Gastrocnemius medialis (tissue), 4 donors: ENCODE data around the gene SPDYE1. TPM values are rescaled to one million over a fixed set of nuclear protein-coding genes. Genes with fewer than 3 reads are reported as not detected.
A peak's percentile ranks its signal among the peaks of the same experiment; 100 is the strongest.

Source experiments
- ATAC-seq, 2 donors: fragments of 150-250 bp; one replicate each; pipeline ENCODE4 v1.9.1; 2016
- DNase-seq, 2 donors: peaks; one replicate each; pipeline ENCODE4 v3.0.0-alpha.2; 2019
- H3K27ac ChIP-seq, 4 donors: fragments of 200-600 bp; sonication (generic); 1 replicate in 1 of 4; 2 replicates in 3 of 4; pipeline ENCODE4 v1.5.1; 2016 to 2018; ENCODE audit warnings: mild to moderate bottlenecking in 2 of 4, moderate library complexity in 1 of 4
- H3K27me3 ChIP-seq, 3 donors: fragments of 200-600 bp; sonication (generic) in 2 of 3; 1 replicate in 1 of 3; 2 replicates in 2 of 3; pipeline versions ENCODE4 v1.5.1 to v1.6.0; 2016 to 2019; ENCODE audit warnings: mild to moderate bottlenecking in 1 of 3, moderate library complexity in 1 of 3
- H3K36me3 ChIP-seq, 2 donors: fragments of 200-600 bp; sonication (generic) in 1 of 2; one replicate each; pipeline ENCODE4 v1.5.1; 2017 to 2018
- H3K4me1 ChIP-seq, 2 donors: fragments of 200-600 bp; sonication (generic) in 1 of 2; one replicate each; pipeline ENCODE4 v1.5.1; 2016 to 2017; ENCODE audit warnings: mild to moderate bottlenecking in 2 of 2
- H3K4me3 ChIP-seq, 4 donors: fragments of 200-600 bp; sonication (generic) in 3 of 4; 1 replicate in 1 of 4; 2 replicates in 3 of 4; pipeline ENCODE4 v1.5.1; 2016 to 2019; ENCODE audit warnings: mild to moderate bottlenecking in 2 of 4
- H3K9me3 ChIP-seq, 3 donors: fragments of 200-600 bp; sonication (generic) in 2 of 3; 1 replicate in 1 of 3; 2 replicates in 2 of 3; pipeline ENCODE4 v1.5.1; 2016 to 2019
- CTCF ChIP-seq, 5 experiments: fragments of 450-650 bp in 3 of 5; fragments of 200-600 bp in 2 of 5; sonication (generic) in 2 of 5; IDR thresholded peaks in 4 of 5; conservative IDR thresholded peaks in 1 of 5; 1 replicate in 4 of 5; 2 replicates in 1 of 5; pipeline ENCODE4 v1.5.1; 2016 to 2019; ENCODE audit warnings: antibody characterized with exemption in 5 of 5, mild to moderate bottlenecking in 3 of 5, moderate library complexity in 3 of 5
- POLR2A ChIP-seq, 2 donors: fragments of 450-650 bp; IDR thresholded peaks; one replicate each; pipeline ENCODE4 v1.6.1; 2017; ENCODE audit warnings: antibody characterized with exemption in 2 of 2, mild to moderate bottlenecking in 2 of 2, moderate library complexity in 2 of 2
- in situ Hi-C, 4 donors: fragments of 200-750 bp; cut with MboI; loops; one replicate each; pipeline versions ENCODE4 v1.15.0 to v1.8.0; 2017; ENCODE audit warnings: low sequenced_read_pairs in 4 of 4
- intact Hi-C: fragments of 100-400 bp; cut with DNase I; formaldehyde crosslinking; loops from one replicate; pipeline ENCODE4 v1.15.1; 2023; ENCODE audit warnings: low total_unique reads
- total RNA-seq, 4 donors: library from RNA; depleted of rRNA; stranded (reverse); fragments of >200 nt; gene quantifications; one replicate each; pipeline versions ENCODE4 v1.1.0 to v1.2.3, GENCODE V29; 2016

Gene SPDYE1
- total RNA-seq, 4 donors from 2014 or later: not detected

- H3K9me3 ChIP-seq: no peaks in the 10 kb centered on the region
- H3K4me1 ChIP-seq: peaks cover 18 to 32% of the 10 kb centered on the region in 2 donors
- no peaks in the 10 kb centered on the region for H3K27me3 ChIP-seq
- ATAC-seq: no peak
- H3K4me3 ChIP-seq: no peak overlapping the region
- intact Hi-C loops: no loop called here
- no peak for DNase-seq
- H3K27ac ChIP-seq: no peak overlapping the region
- TF ChIP-seq POLR2A (IDR thresholded peaks at IDR 0.05): no peak
- no peak for TF ChIP-seq CTCF (IDR thresholded peaks at IDR 0.05 in 4 of 5, conservative IDR thresholded peaks at IDR 0.05 in 1 of 5)
- H3K36me3 ChIP-seq: peaks cover 0 to 8% of the 10 kb centered on the region in 2 donors
- in situ Hi-C loops: no loop called here
These were observed 44.5 kb downstream of the SPDYE1 start for GRCh38 chr7:44042221-44042620.

GRCh38 chr7:44043902-44044301 is 46.2 kb downstream of the SPDYE1 start:
- DNase-seq (no peak), ATAC-seq (no peak)
- in situ Hi-C loops: no loop called here
- H3K4me3 ChIP-seq: peak overlapping the region; percentile 84 to 99 (median 90)
- H3K4me1 ChIP-seq: peaks cover 18 to 32% of the 10 kb centered on the region in 2 donors
- peaks cover 0 to 10% of the 10 kb centered on the region in 2 donors for H3K36me3 ChIP-seq
- intact Hi-C loops: no loop called here
- peak overlapping the region; percentile 88 to 98 (median 92) for H3K27ac ChIP-seq
- H3K27me3 ChIP-seq: no peaks in the 10 kb centered on the region
- TF ChIP-seq CTCF (IDR thresholded peaks at IDR 0.05 in 4 of 5, conservative IDR thresholded peaks at IDR 0.05 in 1 of 5) (no peak), POLR2A (IDR thresholded peaks at IDR 0.05) (no peak)
- H3K9me3 ChIP-seq: no peaks in the 10 kb centered on the region

- H3K27me3 ChIP-seq: no peaks in the 10 kb centered on the region
- peaks cover 0 to 10% of the 10 kb centered on the region in 2 donors for H3K36me3 ChIP-seq
- intact Hi-C loops: loop anchor here (1.0 kb wide), 1 partner anchor 17 kb away; no protein-coding TSS in a partner anchor
- DNase-seq (peak; percentile 91 to 92), ATAC-seq (peak; percentile 87 to 92)
- peak; percentile 75 to 90 for TF ChIP-seq POLR2A (IDR thresholded peaks at IDR 0.05)
- peak in 1 of 5 experiments; percentile 6 for TF ChIP-seq CTCF (IDR thresholded peaks at IDR 0.05 in 4 of 5, conservative IDR thresholded peaks at IDR 0.05 in 1 of 5)
- no peaks in the 10 kb centered on the region for H3K9me3 ChIP-seq
- H3K4me1 ChIP-seq: peaks cover 23 to 32% of the 10 kb centered on the region in 2 donors
- peak within 1 kb of the TSS; percentile 88 to 98 (median 92) for H3K27ac ChIP-seq
- H3K4me3 ChIP-seq: peak within 1 kb of the TSS; percentile 84 to 99 (median 90)
- in situ Hi-C loops: no loop called here
These were observed 46.9 kb downstream of the SPDYE1 start, which contains the start of gene DBNL for GRCh38 chr7:44044315-44045225. TSS of gene DBNL (plus strand) at chr7:44044702. CDS start at chr7:44044738, 36 bp downstream.

GRCh38 chr7:44045226-44046014 is 47.7 kb downstream of the SPDYE1 start:
- in situ Hi-C loops (no loop called here), intact Hi-C loops (loop anchor here (1.0 kb wide), 1 partner anchor 16 kb away; no protein-coding TSS in a partner anchor)
- H3K4me1 ChIP-seq: peaks cover 23 to 29% of the 10 kb centered on the region in 2 donors

More at GRCh38 chr7:44045226-44046014, 47.7 kb downstream of the SPDYE1 start:
- Histone ChIP-seq H3K27ac (peak overlapping the region; percentile 88 to 98 (median 92)), H3K9me3 (no peaks in the 10 kb centered on the region), H3K36me3 (peaks cover 0 to 17% of the 10 kb centered on the region in 2 donors), H3K4me3 (peak overlapping the region; percentile 84 to 99 (median 90)), H3K27me3 (no peaks in the 10 kb centered on the region)
- ATAC-seq (no peak), DNase-seq (no peak)
- no peak for TF ChIP-seq CTCF (IDR thresholded peaks at IDR 0.05 in 4 of 5, conservative IDR thresholded peaks at IDR 0.05 in 1 of 5)
- no peak for TF ChIP-seq POLR2A (IDR thresholded peaks at IDR 0.05)
